GM23338 (cell line): ENCODE results near the gene PRPF4. TPM values are rescaled to one million over a fixed set of nuclear protein-coding genes. Genes with fewer than 3 reads are reported as not detected.

ENCODE experiments used
- ATAC-seq: fragments of 200-7000 bp; cut with Tn5 transposase; 3 replicates; pipeline ENCODE4 v1.9.1; 2020
- DNase-seq: peaks from one replicate; pipeline ENCODE4 v3.0.0-alpha.2; 2015; ENCODE audit warnings: low spot score
- H2AFZ ChIP-seq: fragments of 200-600 bp; sonication (generic); 2 replicates; pipeline ENCODE4 v1.8.0; 2016; ENCODE audit warnings: antibody characterized with exemption, mild to moderate bottlenecking, moderate library complexity
- H3F3A ChIP-seq: fragments of 200-600 bp; sonication (generic); replicated peaks from 2 replicates; pipeline ENCODE4 v1.8.0; 2017; ENCODE audit warnings: antibody characterized with exemption, mixed run types, low read depth
- H3K27ac ChIP-seq: fragments of 200-600 bp; sonication (generic); 2 replicates; pipeline ENCODE4 v1.6.1; 2016; ENCODE audit warnings: low read depth
- H3K27me3 ChIP-seq: fragments of 200-600 bp; sonication (generic); 2 replicates; pipeline ENCODE4 v1.8.0; 2016; ENCODE audit warnings: mild to moderate bottlenecking, mixed run types, moderate library complexity; ENCODE audit not compliant: insufficient read depth
- H3K36me3 ChIP-seq: fragments of 200-600 bp; sonication (generic); 2 replicates; pipeline ENCODE4 v1.8.0; 2016; ENCODE audit warnings: mild to moderate bottlenecking; ENCODE audit not compliant: insufficient read depth
- H3K4me1 ChIP-seq: fragments of 200-600 bp; sonication (generic); 2 replicates; pipeline ENCODE4 v1.8.0; 2016; ENCODE audit warnings: mild to moderate bottlenecking, moderate library complexity; ENCODE audit not compliant: insufficient read depth
- H3K4me2 ChIP-seq: fragments of 200-600 bp; sonication (generic); 2 replicates; pipeline ENCODE4 v1.7.1; 2017; ENCODE audit warnings: mixed run types
- H3K4me3 ChIP-seq: fragments of 200-600 bp; sonication (generic); 2 replicates; pipeline ENCODE4 v1.6.1; 2016; ENCODE audit warnings: mixed run types
- H3K79me2 ChIP-seq: fragments of 200-600 bp; sonication (generic); replicated peaks from 2 replicates; pipeline ENCODE4 v1.8.0; 2017; ENCODE audit warnings: mild to moderate bottlenecking; ENCODE audit not compliant: insufficient read depth
- H3K9me2 ChIP-seq: fragments of 200-600 bp; sonication (generic); 2 replicates; pipeline ENCODE4 v1.8.0; 2017; ENCODE audit not compliant: insufficient read depth
- H4K20me1 ChIP-seq: fragments of 200-600 bp; sonication (generic); replicated peaks from 2 replicates; pipeline ENCODE4 v1.8.0; 2017; ENCODE audit warnings: mild to moderate bottlenecking; ENCODE audit not compliant: insufficient read depth
- H3K27ac Mint-ChIP-seq: 2 replicates; pipeline ENCODE4 v1.8.0; 2020; ENCODE audit warnings: inconsistent platforms, mild to moderate bottlenecking, moderate library complexity, mixed read lengths
- H3K27me3 Mint-ChIP-seq: 3 replicates; pipeline ENCODE4 v1.8.0; 2022; ENCODE audit warnings: low read depth, mild to moderate bottlenecking, moderate library complexity, mixed read lengths, inconsistent platforms; ENCODE audit not compliant: insufficient read depth, poor library complexity
- H3K36me3 Mint-ChIP-seq: 3 replicates; pipeline ENCODE4 v1.8.0; 2021; ENCODE audit warnings: low read depth, mild to moderate bottlenecking, inconsistent platforms, moderate library complexity, mixed read lengths
- H3K4me1 Mint-ChIP-seq: 3 replicates; pipeline ENCODE4 v1.8.0; 2020; ENCODE audit warnings: mild to moderate bottlenecking, inconsistent platforms, mixed read lengths
- H3K4me3 Mint-ChIP-seq: 3 replicates; pipeline ENCODE4 v1.8.0; 2021; ENCODE audit warnings: moderate library complexity, mild to moderate bottlenecking, inconsistent platforms, mixed read lengths
- H3K9me3 Mint-ChIP-seq: 3 replicates; pipeline ENCODE4 v1.8.0; 2020; ENCODE audit warnings: moderate library complexity, mild to moderate bottlenecking, inconsistent platforms, mixed read lengths
- CREB1 ChIP-seq: fragments of 250-450 bp; sonication (Bioruptor Pico); IDR thresholded peaks from 2 replicates; pipeline ENCODE4 v1.5.0; 2020; ENCODE audit warnings: low read depth, mild to moderate bottlenecking, moderate library complexity
- CTCF ChIP-seq, 2 experiments: fragments of 200-600 bp in 1 of 2; sonication (generic) in 1 of 2; conservative IDR thresholded peaks; 2 replicates each; pipeline versions ENCODE4 v1.5.1 to v1.6.1; 2016 to 2017; ENCODE audit warnings: antibody characterized with exemption in 2 of 2, low read depth in 2 of 2, mild to moderate bottlenecking in 2 of 2, moderate library complexity in 1 of 2
- EZH2 ChIP-seq: fragments of 200-600 bp; sonication (generic); IDR thresholded peaks from one replicate; pipeline ENCODE4 v1.8.0; 2017; ENCODE audit warnings: antibody characterized with exemption, mild to moderate bottlenecking, low read depth; ENCODE audit not compliant: unreplicated experiment
- EZH2phosphoT487 ChIP-seq: fragments of 200-600 bp; sonication (generic); IDR thresholded peaks from one replicate; pipeline ENCODE4 v1.8.1; 2018; ENCODE audit warnings: antibody characterized with exemption; ENCODE audit not compliant: unreplicated experiment
- JUNB ChIP-seq: IDR thresholded peaks from one replicate; pipeline ENCODE4 v1.6.1; 2016; ENCODE audit warnings: antibody characterized with exemption; ENCODE audit not compliant: unreplicated experiment
- NANOG ChIP-seq: IDR thresholded peaks from 2 replicates; pipeline ENCODE4 v1.6.1; 2016; ENCODE audit warnings: antibody characterized with exemption, borderline replicate concordance
- POLR2AphosphoS5 ChIP-seq: IDR thresholded peaks from 2 replicates; pipeline ENCODE4 v1.6.1; 2016; ENCODE audit warnings: antibody characterized with exemption, low read depth
- ZNF462 ChIP-seq: fragments of 250-450 bp; sonication (Bioruptor Pico); IDR thresholded peaks from 2 replicates; pipeline ENCODE4 v1.5.0; 2020; ENCODE audit warnings: mild to moderate bottlenecking, moderate library complexity
- polyA plus RNA-seq: library from polyadenylated mRNA; unstranded; fragments of >200 nt; fragmentation: Nextera tagmentation; extraction: Ambion mirVana; gene quantifications from 2 replicates; pipeline ENCODE4 v1.2.1, GENCODE V29; 2016
- total RNA-seq: library from RNA; depleted of rRNA; stranded (reverse); fragments of >200 nt; shearing (Covaris generic); gene quantifications from 2 replicates; pipeline ENCODE4 v1.2.3, GENCODE V29; 2014
- TF ChIP-seq, protein P1 (sequence below): IDR thresholded peaks from one replicate; pipeline ENCODE4 v1.6.1; 2018; ENCODE audit warnings: antibody characterized with exemption; ENCODE audit not compliant: unreplicated experiment

Gene PRPF4
- total and polyA plus RNA-seq, 2 experiments from 2014 or later, result 18.7 to 34.6 TPM

GRCh38 chr9:113328045-113328782 is 52.8 kb downstream of the PRPF4 start:
- Mint-ChIP-seq H3K27me3 (peaks cover 3% of the 10 kb centered on the region), H3K9me3 (no peaks in the 10 kb centered on the region), H3K4me3 (no peak overlapping the region), H3K36me3 (no peaks in the 10 kb centered on the region), H3K4me1 (peaks cover 3% of the 10 kb centered on the region; the same call in 2 of the 3 replicates), H3K27ac (no peak overlapping the region)
- Histone ChIP-seq H2AFZ (no peak overlapping the region), H3K27ac (no peak overlapping the region), H3K27me3 (no peaks in the 10 kb centered on the region), H3K79me2 (no peaks in the 10 kb centered on the region), H3K36me3 (no peaks in the 10 kb centered on the region), H4K20me1 (no peaks in the 10 kb centered on the region), H3K4me3 (no peak overlapping the region), H3F3A (no peaks in the 10 kb centered on the region), H3K4me2 (no peak overlapping the region), H3K4me1 (no peaks in the 10 kb centered on the region), H3K9me2 (no peaks in the 10 kb centered on the region)
- no peak for ATAC-seq
- TF ChIP-seq JUNB (no peak), NANOG (no peak), POLR2AphosphoS5 (no peak), CTCF (conservative IDR thresholded peaks at IDR 0.05; ENCODE audit: low read depth in 2 of 2) (no peak), EZH2 (no peak), CREB1 (CRISPR knock-in tag) (no peak), ZNF462 (CRISPR knock-in tag) (no peak), EZH2phosphoT487 (no peak)
- TF ChIP-seq, protein P1, sequence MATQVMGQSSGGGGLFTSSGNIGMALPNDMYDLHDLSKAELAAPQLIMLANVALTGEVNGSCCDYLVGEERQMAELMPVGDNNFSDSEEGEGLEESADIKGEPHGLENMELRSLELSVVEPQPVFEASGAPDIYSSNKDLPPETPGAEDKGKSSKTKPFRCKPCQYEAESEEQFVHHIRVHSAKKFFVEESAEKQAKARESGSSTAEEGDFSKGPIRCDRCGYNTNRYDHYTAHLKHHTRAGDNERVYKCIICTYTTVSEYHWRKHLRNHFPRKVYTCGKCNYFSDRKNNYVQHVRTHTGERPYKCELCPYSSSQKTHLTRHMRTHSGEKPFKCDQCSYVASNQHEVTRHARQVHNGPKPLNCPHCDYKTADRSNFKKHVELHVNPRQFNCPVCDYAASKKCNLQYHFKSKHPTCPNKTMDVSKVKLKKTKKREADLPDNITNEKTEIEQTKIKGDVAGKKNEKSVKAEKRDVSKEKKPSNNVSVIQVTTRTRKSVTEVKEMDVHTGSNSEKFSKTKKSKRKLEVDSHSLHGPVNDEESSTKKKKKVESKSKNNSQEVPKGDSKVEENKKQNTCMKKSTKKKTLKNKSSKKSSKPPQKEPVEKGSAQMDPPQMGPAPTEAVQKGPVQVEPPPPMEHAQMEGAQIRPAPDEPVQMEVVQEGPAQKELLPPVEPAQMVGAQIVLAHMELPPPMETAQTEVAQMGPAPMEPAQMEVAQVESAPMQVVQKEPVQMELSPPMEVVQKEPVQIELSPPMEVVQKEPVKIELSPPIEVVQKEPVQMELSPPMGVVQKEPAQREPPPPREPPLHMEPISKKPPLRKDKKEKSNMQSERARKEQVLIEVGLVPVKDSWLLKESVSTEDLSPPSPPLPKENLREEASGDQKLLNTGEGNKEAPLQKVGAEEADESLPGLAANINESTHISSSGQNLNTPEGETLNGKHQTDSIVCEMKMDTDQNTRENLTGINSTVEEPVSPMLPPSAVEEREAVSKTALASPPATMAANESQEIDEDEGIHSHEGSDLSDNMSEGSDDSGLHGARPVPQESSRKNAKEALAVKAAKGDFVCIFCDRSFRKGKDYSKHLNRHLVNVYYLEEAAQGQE, result no peak
- no peak for DNase-seq
